HG03159 (cell line): ENCODE data around the gene IQCH.

Source experiments
- ATAC-seq: cut with Tn5 transposase; IDR thresholded peaks from one replicate; pipeline ENCODE4 v1.9.1; 2021; ENCODE audit warnings: mild to moderate bottlenecking, moderate library complexity; ENCODE audit not compliant: unreplicated experiment

IQCH gene

DNA sequence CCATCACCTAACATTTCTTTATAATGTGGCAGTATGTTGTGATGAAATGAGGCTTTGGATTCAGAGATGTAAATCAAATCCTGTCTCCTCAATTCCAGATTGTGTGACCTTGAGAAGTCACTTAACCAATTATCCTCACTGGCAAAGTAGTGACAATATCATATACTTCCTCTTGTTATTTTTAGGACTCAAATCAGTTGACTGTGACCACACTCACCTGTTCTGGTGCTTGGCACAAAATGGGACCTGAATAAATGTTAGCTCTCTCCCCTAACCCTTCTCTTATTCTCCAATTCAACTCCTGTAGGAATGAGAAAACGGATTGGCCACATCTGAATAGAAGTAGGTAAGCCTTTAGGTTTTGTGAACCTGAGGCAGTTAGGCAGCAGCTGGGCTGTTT lies 42.1 kb downstream of the IQCH start:
- ATAC-seq = no peak

DNA sequence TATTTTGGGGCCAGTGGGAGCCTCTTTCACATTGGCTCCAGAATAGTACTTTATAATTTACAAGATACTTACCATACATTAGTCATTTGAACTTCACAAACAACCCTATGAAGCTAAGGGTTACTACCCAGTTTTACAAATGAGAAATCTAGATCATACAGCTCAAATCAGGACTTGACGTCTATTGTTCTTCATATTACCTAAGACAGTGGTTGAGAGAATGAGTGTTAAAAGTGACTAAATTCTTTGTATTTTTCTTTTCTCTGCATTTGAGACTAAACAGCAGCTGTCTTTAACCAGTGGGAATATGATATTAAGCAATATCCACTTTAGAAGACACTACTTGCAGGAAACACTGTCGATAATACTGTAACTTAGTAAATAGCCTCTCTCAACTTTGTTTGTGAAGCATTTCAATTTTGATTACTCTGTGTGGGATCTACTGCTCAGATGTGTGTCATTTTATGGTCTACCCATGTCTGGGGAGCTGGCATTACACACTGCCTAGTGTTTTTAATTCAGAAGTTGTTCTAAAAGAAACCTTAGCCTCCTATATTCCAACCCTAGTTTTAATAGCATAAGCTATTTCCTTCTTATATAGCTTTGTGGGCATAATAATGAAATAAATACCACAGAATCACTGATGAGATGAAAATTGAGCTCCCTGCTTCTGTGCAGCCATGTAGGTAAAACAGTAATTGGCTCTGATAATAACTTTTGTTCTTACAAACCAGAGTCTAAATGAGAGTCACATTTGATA lies 45.9 kb downstream of the IQCH start:
- no peak for ATAC-seq

DNA sequence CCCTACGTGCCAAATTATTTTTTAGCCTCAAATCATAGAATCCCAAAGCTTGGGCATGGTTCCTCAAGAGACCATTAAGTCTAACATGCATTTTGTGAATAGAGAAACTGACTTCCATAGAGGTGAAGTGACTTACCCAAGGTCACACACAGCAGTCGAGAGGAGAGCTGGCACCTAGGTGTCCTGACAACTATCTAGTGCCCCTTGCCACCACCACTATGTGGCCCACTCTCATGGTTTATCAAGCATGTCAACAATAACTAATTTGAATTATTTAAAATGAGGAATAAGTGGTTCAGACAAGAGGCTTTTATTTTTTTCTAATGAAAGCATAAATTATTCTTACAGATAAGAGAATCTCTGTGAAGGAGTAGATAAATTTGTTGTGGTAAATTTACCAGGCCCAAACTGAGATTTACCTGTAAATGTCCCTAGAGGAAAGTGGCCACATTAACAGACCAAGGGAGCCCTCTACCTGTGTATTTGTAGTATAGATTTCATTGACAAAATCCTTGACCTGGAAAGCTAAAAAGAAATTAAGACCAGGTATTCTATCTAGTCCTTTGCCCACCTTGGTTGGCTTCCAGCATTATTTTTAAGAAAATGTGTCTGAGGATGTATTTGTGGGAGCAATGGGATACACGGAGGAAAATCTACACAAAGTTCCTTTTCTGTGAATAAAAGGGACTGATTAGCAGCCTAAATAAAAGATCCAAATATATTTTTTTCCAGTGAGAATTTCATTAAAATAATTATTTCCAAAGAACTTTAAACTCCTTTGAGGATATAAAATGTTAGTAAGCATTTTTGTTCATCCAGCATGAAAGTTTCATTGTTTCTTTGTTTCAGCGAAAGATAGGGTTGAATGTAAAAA lies 49.1 kb downstream of the IQCH start:
- ATAC-seq = no peak

DNA sequence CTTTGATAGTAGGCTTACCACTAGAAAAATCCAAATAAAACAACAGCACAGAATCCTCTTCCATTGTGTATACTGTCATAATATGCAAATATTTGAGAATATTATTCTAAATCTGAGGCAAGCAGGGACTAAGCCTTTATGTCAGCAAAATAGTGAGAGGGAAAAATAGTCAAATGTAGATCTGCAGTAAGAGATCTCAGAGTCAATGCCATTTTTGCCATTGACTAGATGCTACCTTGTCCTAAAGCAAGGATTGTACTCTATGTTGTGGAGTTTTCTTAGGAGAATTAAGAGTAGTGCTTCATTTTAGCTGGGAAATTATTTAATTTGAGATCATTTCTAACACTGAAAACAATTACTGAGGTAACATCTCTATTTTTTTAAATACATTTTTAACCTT lies 50.2 kb downstream of the IQCH start:
- no peak for ATAC-seq

DNA sequence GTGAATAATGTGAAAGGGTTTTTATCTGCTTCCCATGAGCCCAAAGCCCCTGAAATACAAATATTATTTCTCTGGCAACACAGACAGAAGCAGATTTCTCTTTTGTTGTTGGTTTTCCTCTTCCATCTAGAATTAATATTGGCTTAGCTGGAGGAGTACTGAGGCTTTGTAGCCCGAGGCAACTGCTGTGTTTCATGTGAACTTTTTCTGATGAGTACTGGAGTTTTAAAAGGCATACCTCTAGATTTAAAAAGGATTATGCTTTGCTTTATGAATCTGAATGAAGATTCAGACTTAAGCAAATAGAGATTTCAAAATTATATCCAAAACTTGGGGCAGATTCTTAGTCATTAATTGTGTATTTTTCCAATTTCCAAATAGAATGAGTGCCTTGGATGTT lies 50.9 kb downstream of the IQCH start:
- ATAC-seq = no peak

DNA sequence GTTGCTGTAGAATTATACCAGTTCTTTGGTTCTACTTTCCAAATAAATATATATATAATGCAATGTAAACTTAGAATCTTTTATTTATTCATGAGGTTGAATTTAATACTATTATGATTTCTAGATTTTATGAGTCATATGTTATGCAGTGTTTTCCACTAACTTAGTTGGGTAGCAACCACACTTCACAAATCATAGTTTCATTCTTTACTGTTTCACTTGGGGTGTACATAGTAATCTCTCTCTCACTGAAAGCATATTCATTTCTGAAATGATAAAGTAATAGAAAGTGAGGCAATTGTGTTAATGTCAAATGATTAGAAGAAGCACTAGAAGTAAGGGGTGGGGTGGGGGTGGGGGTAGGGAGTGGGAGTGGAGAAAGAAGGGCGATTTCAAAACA lies 52.6 kb downstream of the IQCH start:
- no peak for ATAC-seq

DNA sequence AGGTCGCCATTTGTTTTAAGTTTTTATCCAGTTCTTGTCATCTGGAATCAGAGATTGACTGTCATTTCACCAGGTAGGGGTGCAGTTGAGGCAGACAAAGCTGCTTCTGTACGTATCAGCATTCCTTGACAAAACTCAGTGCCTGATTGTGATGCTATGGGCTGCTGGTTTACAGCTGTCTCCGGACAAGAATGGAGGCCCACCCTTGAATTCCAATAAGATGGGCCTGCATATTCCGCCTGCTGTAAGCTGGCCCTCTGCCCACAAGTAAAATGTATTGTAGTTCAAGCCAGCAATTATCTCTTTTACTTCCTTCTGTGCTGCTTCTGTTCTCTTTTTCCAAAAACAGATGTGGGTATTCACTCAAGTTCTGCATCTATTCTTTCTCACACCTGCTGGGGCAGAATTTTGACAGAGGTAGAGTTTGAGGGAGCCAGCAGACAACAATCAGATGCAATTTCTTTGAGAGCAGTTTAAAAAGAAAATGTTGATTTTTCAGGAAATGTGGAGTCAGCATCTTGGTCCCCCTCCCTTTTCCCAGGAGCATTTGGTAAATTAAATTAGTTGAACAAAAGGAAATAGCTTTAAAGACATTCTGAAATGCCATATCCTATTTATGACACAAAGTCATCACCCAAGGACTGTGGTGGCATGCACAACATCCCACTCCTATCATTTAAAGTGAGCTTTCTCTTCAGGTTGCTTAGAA lies 53.5 kb downstream of the IQCH start:
- no peak for ATAC-seq

DNA sequence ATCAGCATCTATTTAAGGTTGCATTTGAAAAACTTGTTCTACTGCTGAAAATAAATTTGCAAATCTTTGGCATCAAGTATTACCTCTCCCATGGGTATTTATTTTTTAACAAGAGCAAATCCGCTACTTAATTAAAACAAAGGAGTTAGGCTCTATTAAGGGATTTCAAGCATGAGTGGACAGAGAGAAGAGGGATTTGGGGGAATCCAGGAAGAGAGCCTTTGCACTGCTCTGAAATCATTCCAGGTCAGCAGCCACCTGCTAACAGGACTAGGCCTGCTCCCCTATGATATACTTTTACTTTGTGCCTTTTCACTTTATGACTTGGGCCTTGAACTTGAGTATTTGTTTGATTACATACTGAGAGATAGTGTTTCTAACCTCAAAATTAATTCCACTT lies 57.1 kb downstream of the IQCH start:
- ATAC-seq = no peak

DNA sequence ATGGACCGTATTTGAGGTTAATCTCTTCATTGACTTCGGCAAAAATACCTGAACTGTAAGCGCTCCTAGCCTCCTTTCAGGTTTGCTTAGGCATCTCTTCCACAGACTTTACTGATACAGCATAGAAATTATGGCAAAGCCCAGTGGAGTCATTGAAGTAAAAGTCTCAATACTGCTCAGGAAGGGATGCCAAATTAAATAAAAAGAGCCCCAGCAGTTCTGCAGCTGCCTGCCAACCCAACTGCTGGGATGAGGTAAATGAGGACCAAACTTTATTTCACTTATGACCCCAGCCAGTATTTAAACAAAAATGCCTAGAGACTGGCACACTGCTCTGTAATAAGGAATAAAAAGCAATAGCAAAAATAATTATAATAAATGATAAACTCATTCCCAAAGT lies 65.4 kb downstream of the IQCH start:
- no peak for ATAC-seq

DNA sequence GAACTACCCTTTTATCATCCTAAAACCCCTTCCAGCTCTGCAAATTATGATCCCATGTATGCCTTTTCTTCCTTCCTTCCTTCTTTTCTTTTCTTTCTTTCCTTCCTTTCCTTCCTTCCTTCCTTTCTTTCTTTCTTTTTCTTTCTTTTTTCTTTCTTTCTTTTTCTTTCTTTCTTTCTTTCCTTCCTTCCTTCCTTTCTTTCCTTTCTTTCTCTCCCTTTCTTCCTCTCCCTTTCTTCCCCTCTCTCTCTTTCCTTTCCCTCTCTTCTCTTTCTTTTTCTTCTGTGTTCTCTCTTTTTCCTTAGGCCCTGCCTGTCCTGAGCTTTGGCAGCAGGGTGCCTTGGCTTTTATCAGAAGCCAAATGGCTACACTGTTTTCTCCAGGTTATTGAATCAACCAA lies 66.8 kb downstream of the IQCH start:
- ATAC-seq = no peak

DNA sequence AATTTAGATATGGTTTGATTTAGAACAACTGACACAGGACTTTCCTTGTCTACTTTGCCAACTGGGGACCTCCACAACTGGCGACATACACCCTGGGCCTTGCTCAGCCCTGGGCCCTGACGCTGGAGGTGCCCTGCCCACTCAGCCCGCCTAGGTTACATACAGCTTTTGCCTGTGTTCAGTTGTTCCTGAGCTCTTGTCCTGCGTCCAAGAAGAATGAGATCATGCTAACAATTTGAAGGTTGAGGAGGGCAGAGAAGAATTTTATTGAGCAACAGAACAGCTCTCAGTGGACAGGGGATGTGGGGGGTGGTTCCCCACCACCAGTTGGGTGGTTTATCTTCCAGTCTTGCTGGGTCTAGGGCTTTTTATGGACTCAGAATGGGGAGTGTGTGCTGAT lies 67.9 kb downstream of the IQCH start:
- no peak for ATAC-seq

DNA sequence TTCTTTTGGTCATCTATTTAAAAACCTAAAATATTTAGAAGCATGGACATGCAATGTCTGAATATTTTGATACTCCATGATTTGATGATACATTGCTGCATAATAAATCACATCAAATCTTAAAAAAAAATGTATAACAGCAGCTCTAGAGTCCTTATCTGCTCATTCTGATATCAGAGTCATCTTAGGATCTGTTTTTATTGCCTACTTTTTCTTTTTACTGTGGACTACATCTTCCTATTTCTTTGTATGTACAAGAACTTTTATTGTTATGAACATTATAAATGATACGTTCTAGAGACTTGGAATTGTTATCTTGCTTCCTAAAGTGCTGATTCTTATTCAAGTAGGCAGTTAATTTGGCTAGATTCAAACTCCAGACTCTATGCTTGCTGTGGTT lies 72.7 kb downstream of the IQCH start:
- no peak for ATAC-seq

DNA sequence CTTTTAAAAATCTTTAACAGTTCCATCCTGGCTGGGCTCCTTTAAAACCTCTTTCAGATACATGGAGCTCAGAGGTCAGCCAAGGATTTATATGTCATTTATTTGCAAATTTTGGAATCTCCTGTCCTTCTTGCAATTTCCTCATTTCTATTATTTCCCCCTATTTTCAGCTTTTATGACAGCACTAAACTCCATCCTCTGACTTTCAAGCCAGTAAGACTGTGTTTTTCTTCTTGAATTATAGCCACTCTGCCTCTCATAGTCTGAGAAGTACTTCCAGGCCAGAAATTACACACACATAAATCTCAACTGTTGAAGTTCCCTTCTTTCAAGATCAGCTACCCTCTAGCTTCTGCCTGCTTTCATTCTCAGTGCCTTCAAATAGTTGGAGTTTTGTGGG lies 73.2 kb downstream of the IQCH start:
- ATAC-seq = no peak

DNA sequence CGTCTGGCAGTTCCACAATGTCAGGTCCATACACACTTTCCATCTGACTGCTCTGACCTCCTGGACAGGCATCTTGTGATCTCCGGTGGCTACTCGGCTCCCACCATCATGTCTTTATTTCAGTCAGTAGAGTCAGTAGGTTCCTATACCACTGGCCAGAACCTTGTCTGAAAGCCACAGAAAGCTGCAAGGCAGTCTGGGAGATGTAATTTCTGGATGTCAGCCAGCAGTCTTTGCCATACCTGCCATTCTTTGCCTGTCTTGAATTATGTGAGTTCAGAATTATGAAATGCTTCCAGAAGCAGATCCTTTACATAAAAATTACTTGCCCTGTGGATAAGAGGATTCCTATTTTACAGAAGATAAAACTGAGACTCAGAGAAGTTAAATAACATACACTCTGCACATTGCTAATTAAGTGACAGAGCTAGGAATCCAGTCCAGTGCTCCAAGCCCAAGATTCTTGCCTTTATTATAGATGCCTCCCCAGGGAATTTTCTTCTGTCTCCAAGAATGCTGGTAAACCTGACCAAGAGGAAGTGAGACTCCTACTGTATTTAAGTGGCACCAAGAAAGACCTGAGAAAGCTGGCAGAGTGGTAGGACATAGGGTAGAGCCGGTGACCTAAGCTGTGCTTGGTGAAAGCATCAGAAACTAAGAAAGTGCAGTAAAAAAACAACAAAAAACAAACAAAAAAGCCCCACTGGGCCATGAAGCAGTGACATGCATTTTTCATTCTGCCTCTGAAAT lies 75.6 kb downstream of the IQCH start:
- no peak for ATAC-seq

DNA sequence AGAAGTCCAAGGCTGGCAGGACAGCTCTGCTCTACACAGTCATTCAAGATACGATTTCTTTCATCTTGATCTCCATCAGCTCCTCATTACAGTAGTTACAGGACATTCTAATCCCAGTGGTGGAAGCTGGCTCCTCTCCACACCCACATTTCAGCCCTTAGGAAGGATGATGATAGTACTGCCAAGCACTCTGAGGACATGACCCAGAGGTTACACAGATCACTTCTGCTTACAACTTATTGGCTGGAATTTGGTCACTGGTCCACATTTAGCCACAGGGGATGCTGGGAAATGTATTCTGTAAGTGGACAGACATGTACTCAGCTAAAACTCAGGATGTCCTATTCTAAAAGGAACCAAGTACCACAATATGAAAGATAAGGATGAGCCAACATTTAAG lies 77.1 kb downstream of the IQCH start:
- no peak for ATAC-seq

DNA sequence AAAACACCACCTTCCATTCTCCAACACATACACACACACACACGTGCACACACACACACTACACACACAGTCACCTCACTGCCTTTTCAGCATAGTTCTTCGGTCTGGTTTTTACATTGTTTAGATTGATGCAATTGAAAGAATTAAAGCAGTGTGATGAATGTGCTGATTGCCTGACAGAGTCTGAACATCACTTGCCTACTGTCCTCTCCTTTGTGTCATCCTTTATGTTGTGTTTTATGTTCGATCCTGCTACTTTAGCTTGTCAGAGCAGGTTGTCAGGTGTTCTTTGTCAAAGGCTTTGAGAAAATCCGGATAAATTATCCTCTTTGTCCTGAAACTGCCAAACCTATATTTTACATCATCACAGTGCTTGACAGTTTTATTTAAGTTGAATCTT lies 80.4 kb downstream of the IQCH start:
- no peak for ATAC-seq

DNA sequence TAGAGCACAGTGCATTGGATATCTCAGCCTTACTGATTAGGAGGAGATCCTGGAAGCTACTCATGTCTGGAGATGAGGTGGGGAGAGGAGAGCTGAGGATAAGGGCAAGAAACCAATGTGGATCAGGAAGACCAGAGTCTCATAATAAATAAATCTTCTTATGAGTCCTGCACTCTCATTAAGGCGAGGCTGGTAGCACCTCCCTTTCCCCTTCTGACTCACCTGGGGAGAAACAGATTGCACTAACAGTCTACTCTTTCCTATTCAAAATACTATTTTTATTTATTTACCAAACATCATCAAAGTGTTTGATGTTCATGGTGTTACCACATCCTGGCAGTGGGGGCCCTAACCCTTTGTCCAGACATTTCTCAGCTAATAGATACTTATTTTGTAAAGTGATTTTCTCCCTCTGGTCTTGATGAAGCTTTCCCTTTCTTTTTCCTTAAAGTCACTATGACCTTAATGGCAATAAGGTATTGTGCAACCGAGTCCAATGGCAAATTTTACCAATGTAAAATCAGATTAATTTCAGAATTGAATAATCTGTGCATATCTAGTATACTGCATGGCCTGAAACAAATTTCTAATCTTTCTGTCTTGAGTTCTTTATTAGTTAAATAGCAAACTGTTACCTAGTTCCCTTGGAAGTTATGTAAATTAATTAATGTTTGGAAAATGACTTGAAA lies 81.1 kb downstream of the IQCH start:
- no peak for ATAC-seq

DNA sequence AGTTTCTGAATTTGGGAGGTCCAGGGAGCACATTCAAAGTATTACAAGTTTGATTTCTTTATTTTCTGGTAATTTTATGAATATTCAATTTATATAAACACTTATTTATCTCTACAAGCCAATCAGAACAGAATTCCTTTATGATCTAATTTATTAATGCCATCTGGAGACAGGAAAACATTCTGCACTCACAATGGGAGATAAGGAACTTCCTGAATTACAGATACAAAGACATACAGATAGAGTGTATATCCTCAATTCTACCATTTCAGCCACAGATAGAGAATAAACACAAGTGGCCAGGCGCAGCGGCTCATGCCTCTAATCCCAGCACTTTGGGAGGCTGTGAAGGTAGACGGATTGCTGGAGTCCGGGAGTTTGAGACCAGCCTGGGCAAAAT lies 86.0 kb downstream of the IQCH start:
- no peak for ATAC-seq

DNA sequence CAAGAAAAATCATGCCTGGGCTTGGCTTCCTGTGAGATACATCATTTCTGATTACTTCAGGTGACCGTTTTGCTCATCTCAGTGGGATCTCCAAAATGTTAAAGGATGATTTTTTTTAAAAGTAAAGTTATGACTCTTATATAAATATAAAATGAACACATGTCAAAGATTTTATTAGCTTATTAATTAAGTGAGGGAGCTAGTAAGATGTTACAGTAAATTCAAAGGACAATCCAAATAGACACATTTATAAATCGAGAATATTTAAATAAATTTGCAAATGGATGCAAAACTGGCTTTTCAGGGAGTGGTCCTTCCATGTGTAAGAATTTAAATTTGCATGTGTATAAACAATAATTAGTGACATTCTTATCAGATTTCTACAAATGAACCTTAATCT lies 87.0 kb downstream of the IQCH start:
- ATAC-seq = no peak

DNA sequence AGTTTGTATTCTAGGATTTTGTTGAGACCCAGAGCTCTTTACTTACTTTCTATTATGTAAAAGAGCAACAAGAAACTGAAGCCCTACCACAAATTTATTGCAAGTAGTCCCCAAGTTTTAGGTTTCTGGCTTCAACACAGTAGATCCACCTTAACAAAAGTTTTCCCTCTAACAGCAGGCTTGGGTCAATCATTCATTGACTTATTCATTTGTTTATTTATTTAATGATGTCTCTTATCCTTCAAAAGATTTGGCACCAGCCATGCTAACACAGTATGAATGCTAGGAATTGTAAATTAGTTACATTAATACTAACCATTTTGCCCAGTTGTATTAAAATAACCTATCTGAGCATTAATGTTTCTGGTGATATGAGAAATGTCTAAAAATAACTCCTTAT lies 88.6 kb downstream of the IQCH start:
- ATAC-seq = no peak

DNA sequence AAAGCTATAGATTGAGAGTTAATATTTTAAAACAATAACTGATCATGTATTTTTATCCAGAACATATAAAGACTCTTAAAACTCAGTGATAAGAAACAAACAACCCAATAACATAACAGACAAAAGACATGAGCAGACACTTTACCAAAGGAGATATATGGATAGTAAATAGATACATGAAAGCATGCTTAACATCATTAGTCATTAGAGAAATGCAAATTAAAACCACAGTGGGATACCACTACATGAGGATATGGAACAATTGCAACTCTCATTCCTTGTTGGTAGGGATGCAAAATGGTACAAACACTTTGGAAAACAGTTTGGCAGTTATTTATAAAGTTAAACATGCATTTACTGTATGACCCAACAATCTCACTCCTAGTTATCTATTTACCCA lies 95.0 kb downstream of the IQCH start:
- ATAC-seq = no peak
